EH (cell line): ENCODE measurements around the gene SPC24.
"Not testable (repeated sequence)": the region's sequence is repeated elsewhere in the genome, so short reads cannot be mapped to it uniquely, and the experiment has no call there.

ENCODE experiments used
- DNase-seq: peaks from one replicate; pipeline ENCODE4 v3.0.0-alpha.2; 2015; ENCODE audit warnings: low read depth

SPC24 gene

GRCh38 chr19:11164879-11165406 lies 9.4 kb upstream of the SPC24 start:
- peak; percentile 90 for DNase-seq

GRCh38 chr19:11164296-11164695 lies 8.7 kb upstream of the SPC24 start:
- no peak for DNase-seq

GRCh38 chr19:11160440-11160768 lies 4.8 kb upstream of the SPC24 start:
- not testable (repeated sequence) for DNase-seq

GRCh38 chr19:11159598-11160439 lies 4.2 kb upstream of the SPC24 start:
- DNase-seq = peak; percentile 21

- DNase-seq = no peak
These were observed 917 bp downstream of the SPC24 start for GRCh38 chr19:11154683-11155047.

GRCh38 chr19:11152318-11153062 lies 3.1 kb downstream of the SPC24 start:
- peak; percentile 74 for DNase-seq

GRCh38 chr19:11151181-11151580 lies 4.4 kb downstream of the SPC24 start:
- DNase-seq = no peak

GRCh38 chr19:11148001-11148400 lies 7.6 kb downstream of the SPC24 start:
- no peak for DNase-seq

GRCh38 chr19:11145536-11145924 lies 10.1 kb downstream of the SPC24 start:
- DNase-seq = no peak

GRCh38 chr19:11142528-11143171 lies 12.9 kb downstream of the SPC24 start:
- peak; percentile 97 for DNase-seq

- DNase-seq = no peak
These were observed 13.6 kb downstream of the SPC24 start for GRCh38 chr19:11141937-11142527.

- DNase-seq = no peak
These were observed 14.7 kb downstream of the SPC24 start for GRCh38 chr19:11140896-11141295.

GRCh38 chr19:11140023-11140538 lies 15.5 kb downstream of the SPC24 start:
- DNase-seq = not testable (repeated sequence)

- DNase-seq = peak; percentile 92
These were observed 16.8 kb downstream of the SPC24 start for GRCh38 chr19:11138601-11139300.

- DNase-seq = peak; percentile 94
These were observed 17.8 kb downstream of the SPC24 start for GRCh38 chr19:11137542-11138384.

GRCh38 chr19:11136400-11137101 lies 19.0 kb downstream of the SPC24 start:
- no peak for DNase-seq

- no peak for DNase-seq
These were observed 24.1 kb downstream of the SPC24 start for GRCh38 chr19:11131471-11131870.

- peak; percentile 74 for DNase-seq
These were observed 24.6 kb downstream of the SPC24 start for GRCh38 chr19:11130824-11131455.

GRCh38 chr19:11127905-11128304 lies 27.7 kb downstream of the SPC24 start:
- DNase-seq = no peak
